Stomach (tissue), 9 donors: ENCODE results near the gene DCT. TPM values are rescaled to one million over a fixed set of nuclear protein-coding genes. Genes with fewer than 3 reads are reported as not detected.
"Not testable (repeated sequence)": the region's sequence is repeated elsewhere in the genome, so short reads cannot be mapped to it uniquely, and the experiment has no call there.

Source experiments
- DNase-seq, 2 donors: peaks; one replicate each; pipeline versions ENCODE4 v3.0.0 to v3.0.0-alpha.2; 2013 to 2019
- H3K27ac ChIP-seq, 5 donors: fragments of 200-600 bp in 4 of 5; sonication (generic) in 4 of 5; one replicate each; pipeline ENCODE4 v1.5.1; 2013 to 2019; ENCODE audit warnings: mild to moderate bottlenecking in 1 of 5, moderate library complexity in 1 of 5
- H3K27me3 ChIP-seq, 3 donors: fragments of 200-600 bp; sonication (generic); one replicate each; pipeline ENCODE4 v1.5.1; 2017 to 2019; ENCODE audit warnings: mixed run types in 1 of 3
- H3K36me3 ChIP-seq, 4 donors: fragments of 200-600 bp; sonication (generic); 1 replicate in 3 of 4; 2 replicates in 1 of 4; pipeline ENCODE4 v1.5.1; 2016 to 2019
- H3K4me1 ChIP-seq, 4 donors: fragments of 200-600 bp; sonication (generic); one replicate each; pipeline ENCODE4 v1.5.1; 2016 to 2019
- H3K4me3 ChIP-seq, 4 donors: fragments of 200-600 bp; sonication (generic) in 3 of 4; one replicate each; pipeline ENCODE4 v1.5.1; 2016 to 2019; ENCODE audit warnings: mild to moderate bottlenecking in 1 of 4
- H3K9me3 ChIP-seq, 4 donors: fragments of 200-600 bp; sonication (generic); one replicate each; pipeline ENCODE4 v1.5.1; 2016 to 2019
- CTCF ChIP-seq, 7 experiments: fragments of 450-650 bp in 4 of 7; fragments of 200-600 bp in 3 of 7; sonication (generic) in 3 of 7; IDR thresholded peaks; one replicate each; pipeline ENCODE4 v1.5.1; 2016 to 2019; ENCODE audit warnings: antibody characterized with exemption in 7 of 7, control low read depth in 2 of 7, mild to moderate bottlenecking in 1 of 7
- EP300 ChIP-seq: sonication (generic); formaldehyde crosslinking; IDR thresholded peaks from one replicate; pipeline ENCODE4 v1.6.1; 2017; ENCODE audit warnings: antibody characterized with exemption
- POLR2A ChIP-seq, 4 donors: fragments of 450-650 bp; IDR thresholded peaks; one replicate each; pipeline ENCODE4 v1.6.1; 2016; ENCODE audit warnings: antibody characterized with exemption in 4 of 4, control low read depth in 2 of 4, mild to moderate bottlenecking in 1 of 4, moderate library complexity in 1 of 4
- POLR2AphosphoS5 ChIP-seq, 3 donors: sonication (generic); formaldehyde crosslinking; IDR thresholded peaks; one replicate each; pipeline ENCODE4 v1.6.1; 2016; ENCODE audit warnings: antibody characterized with exemption in 3 of 3
- WGBS, 5 donors: extraction: QIAGEN DNeasy Blood & Tissue Kit in 3 of 5; methylation state at CpG; one replicate each; pipeline versions ENCODE4 v1.1.5 to v1.1.7; 2013 to 2018; 5-methylcytosine and 5-hydroxymethylcytosine counted together
- intact Hi-C: fragments of 100-400 bp; cut with DNase I; formaldehyde crosslinking; loops from one replicate; pipeline ENCODE4 v1.15.1; 2023; ENCODE audit warnings: low total_unique reads
- polyA plus RNA-seq, 3 donors: library from polyadenylated mRNA; stranded (reverse); fragments of 200-250 nt; gene quantifications; one replicate each; pipeline ENCODE4 v1.2.3, GENCODE V29; 2013
- total RNA-seq, 5 donors: library from RNA; depleted of rRNA; stranded (reverse); fragments of >200 nt; gene quantifications; one replicate each; pipeline versions ENCODE4 v1.1.0 to v1.2.3, GENCODE V29; 2014 to 2016
- donor health status: healthy with polysubstance abuse.
- donor health status: Bipolar disorder and iron deficiency.
- donor health status: healthy.

Gene DCT
- total and polyA plus RNA-seq, 8 donors, result 0.06 to 0.73 (median 0.08) TPM; not detected in 5

GRCh38 chr13:94505730-94506129 is 26.2 kb upstream of the DCT start:
- no peaks in the 10 kb centered on the region for H3K9me3 ChIP-seq
- WGBS, 5 donors, result 30 to 61% (median 48%) methylated on average over 1 of the region's 1 CpG
- no peak for TF ChIP-seq POLR2A (IDR thresholded peaks at IDR 0.05)
- no peak for TF ChIP-seq EP300
- no peak for TF ChIP-seq POLR2AphosphoS5 (IDR thresholded peaks at IDR 0.05)
- no peak for TF ChIP-seq CTCF (IDR thresholded peaks at IDR 0.05)
- no peaks in the 10 kb centered on the region for H3K27me3 ChIP-seq
- no peaks in the 10 kb centered on the region for H3K4me1 ChIP-seq
- intact Hi-C loops, result no loop called here
- no peak for DNase-seq
- H3K36me3 ChIP-seq, result no peaks in the 10 kb centered on the region
- no peak overlapping the region for H3K4me3 ChIP-seq
- no peak overlapping the region for H3K27ac ChIP-seq

- H3K27ac ChIP-seq, result no peak overlapping the region
- no peak for TF ChIP-seq CTCF (IDR thresholded peaks at IDR 0.05)
- TF ChIP-seq EP300, result no peak
- no peak for TF ChIP-seq POLR2A (IDR thresholded peaks at IDR 0.05)
- TF ChIP-seq POLR2AphosphoS5 (IDR thresholded peaks at IDR 0.05), result no peak
These were observed 24.4 kb upstream of the DCT start for GRCh38 chr13:94503851-94504250.

GRCh38 chr13:94498831-94499230 is 19.3 kb upstream of the DCT start:
- peaks cover 0 to 13% (median 7%) of the 10 kb centered on the region in 4 donors for H3K9me3 ChIP-seq
- 87 to 96% (median 94%) methylated on average over 4 of the region's 4 CpGs for WGBS, 5 donors
- H3K27ac ChIP-seq, H3K36me3 ChIP-seq, H3K27me3 ChIP-seq, intact Hi-C loops, H3K4me3 ChIP-seq, DNase-seq, H3K4me1 ChIP-seq: not testable (repeated sequence)

More at GRCh38 chr13:94503851-94504250, 24.4 kb upstream of the DCT start:
- peaks cover 0 to 2% (median 1%) of the 10 kb centered on the region in 4 donors for H3K9me3 ChIP-seq
- no peaks in the 10 kb centered on the region for H3K36me3 ChIP-seq
- no peak overlapping the region for H3K4me3 ChIP-seq
- H3K4me1 ChIP-seq, result no peaks in the 10 kb centered on the region
- DNase-seq, result no peak
- H3K27me3 ChIP-seq, result no peaks in the 10 kb centered on the region
- intact Hi-C loops, result no loop called here

DNA sequence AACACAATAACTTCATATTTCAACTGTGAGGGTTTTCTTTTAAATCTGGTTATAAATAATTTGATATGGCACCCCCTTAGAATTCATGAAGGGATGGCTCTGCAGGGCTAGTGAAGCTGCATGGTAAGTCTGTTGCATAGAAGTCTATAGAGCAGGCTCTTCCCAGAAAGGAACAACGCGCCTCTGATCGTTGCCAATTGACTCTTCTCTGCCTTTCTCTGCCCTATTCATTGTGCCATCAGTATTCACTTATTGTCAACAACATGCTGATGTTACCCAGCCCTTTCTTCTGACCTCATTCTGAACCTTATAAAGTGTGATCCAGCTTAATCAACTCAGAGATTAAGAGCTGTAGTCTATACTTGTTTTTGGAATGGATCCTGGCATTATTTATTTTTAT is 16.3 kb upstream of the DCT start:
- Histone ChIP-seq H3K4me3 (no peak overlapping the region), H3K27ac (no peak overlapping the region), H3K9me3 (peaks cover 0 to 17% (median 11%) of the 10 kb centered on the region in 4 donors), H3K27me3 (no peaks in the 10 kb centered on the region), H3K4me1 (no peaks in the 10 kb centered on the region), H3K36me3 (no peaks in the 10 kb centered on the region)
- WGBS, 5 donors, result 84 to 96% (median 91%) methylated on average over 3 of the region's 3 CpGs
- TF ChIP-seq POLR2A (IDR thresholded peaks at IDR 0.05) (no peak), POLR2AphosphoS5 (IDR thresholded peaks at IDR 0.05) (no peak), CTCF (IDR thresholded peaks at IDR 0.05) (no peak), EP300 (no peak)
- no peak for DNase-seq
- intact Hi-C loops, result no loop called here

- 22 to 38% (median 31%) methylated on average over 2 of the region's 2 CpGs for WGBS, 5 donors
- intact Hi-C loops, result no loop called here
- Histone ChIP-seq H3K36me3 (no peaks in the 10 kb centered on the region), H3K27ac (no peak overlapping the region), H3K4me1 (no peaks in the 10 kb centered on the region), H3K27me3 (no peaks in the 10 kb centered on the region), H3K4me3 (no peak overlapping the region), H3K9me3 (peaks cover 0 to 17% (median 10%) of the 10 kb centered on the region in 4 donors)
- TF ChIP-seq POLR2AphosphoS5 (IDR thresholded peaks at IDR 0.05) (no peak), POLR2A (IDR thresholded peaks at IDR 0.05) (no peak), CTCF (IDR thresholded peaks at IDR 0.05) (no peak), EP300 (no peak)
- peak in 1 of 2 donors; percentile 5 for DNase-seq
These were observed 14.5 kb upstream of the DCT start for GRCh38 chr13:94494026-94494425.
